HG03108 (cell line): ENCODE measurements around the gene PANX2.

Source experiments
- ATAC-seq: cut with Tn5 transposase; IDR thresholded peaks from one replicate; pipeline ENCODE4 v1.9.1; 2021; ENCODE audit warnings: moderate library complexity; ENCODE audit not compliant: unreplicated experiment

PANX2 gene

GRCh38 chr22:50169181-50169759, 1.3 kb upstream of the PANX2 start:
- ATAC-seq: no peak

DNA sequence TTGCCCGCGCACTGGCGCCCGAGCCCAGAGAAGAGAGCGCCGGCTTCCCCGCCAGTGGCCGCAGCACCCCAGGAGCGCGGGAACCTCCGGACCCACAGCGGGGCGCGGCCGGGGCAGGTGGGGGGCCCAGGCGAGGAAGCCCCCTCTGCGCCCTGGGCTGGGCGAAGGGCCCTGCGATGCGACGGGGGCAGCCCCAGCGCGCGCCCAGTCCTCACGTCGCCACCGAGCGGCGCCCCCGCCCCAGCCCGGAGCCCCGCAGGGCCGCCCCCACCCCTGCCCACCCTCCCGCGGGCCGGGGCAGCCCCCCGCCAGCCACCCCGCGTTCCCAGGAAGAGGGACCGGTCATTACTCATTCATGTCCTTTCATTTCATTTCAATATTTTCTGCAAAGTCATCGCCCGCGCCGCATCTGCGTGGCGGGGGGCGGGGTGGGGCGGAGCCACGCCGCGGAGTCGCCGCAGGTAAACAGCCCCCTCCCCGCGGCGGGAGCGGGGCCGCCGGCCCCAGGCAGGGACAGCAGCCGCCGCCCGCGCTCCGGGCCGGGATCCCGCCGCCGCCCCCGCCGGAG, 673 bp upstream of the PANX2 start:
- no peak for ATAC-seq

DNA sequence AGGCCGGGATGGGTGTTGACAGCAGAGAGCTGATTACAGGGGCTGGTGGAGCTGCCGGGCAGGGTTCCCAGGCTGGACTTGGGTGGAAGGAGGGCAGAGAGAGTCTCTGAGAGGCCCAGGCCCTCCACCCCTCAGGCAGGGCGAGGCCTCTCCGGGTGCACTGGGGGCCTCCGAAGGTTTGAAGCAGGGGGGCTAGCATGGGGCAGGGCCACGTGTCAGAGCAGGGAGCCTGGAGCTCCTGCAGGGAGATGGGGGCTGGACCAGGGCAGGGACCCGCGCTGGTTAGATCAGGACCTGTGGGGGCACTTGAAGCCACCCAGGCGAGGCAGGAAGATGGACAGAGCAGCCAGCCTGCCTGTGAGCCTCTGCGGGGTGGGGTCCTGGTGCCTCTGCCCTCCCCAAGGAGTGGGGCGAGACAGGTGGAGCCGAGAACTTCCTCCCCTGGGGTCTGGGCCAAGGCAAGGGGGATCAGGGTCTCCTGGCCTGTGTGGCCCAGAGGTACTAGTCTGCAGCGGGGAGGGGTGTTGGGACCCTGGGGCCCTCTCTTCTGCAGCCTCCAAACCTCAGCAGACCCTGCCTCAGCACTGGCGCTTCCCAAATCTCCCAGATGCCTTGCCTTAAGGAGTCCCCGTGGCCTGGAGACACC, 911 bp downstream of the PANX2 start:
- ATAC-seq: no peak

DNA sequence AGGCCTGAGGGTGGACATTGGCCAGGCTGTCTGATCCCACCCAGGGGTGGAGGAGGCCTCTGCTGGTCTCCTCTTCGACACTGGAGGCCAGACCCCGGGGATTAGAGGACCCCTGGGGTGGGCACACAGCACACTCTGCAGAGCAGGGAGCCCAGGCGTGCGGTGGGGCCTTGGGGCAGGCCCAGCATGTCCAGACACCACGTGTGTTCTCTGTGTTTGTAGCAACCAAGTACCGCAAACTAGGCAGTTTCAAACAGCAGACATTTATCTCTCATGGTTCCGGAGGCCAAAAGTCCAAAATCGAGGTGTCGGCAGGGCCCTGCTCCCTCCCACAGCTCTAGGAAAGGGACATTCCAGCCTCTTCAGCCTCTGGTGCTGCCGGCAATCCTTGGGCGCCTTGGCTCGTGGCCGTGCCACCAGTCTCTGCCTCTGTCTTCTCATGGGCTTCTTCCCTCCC, 1.5 kb downstream of the PANX2 start:
- no peak for ATAC-seq

- ATAC-seq: no peak
These were observed 2.9 kb downstream of the PANX2 start for GRCh38 chr22:50173311-50173982.

- no peak for ATAC-seq
These were observed 3.4 kb downstream of the PANX2 start for GRCh38 chr22:50173983-50174355.

GRCh38 chr22:50174382-50175190, 4.1 kb downstream of the PANX2 start:
- no peak for ATAC-seq

DNA sequence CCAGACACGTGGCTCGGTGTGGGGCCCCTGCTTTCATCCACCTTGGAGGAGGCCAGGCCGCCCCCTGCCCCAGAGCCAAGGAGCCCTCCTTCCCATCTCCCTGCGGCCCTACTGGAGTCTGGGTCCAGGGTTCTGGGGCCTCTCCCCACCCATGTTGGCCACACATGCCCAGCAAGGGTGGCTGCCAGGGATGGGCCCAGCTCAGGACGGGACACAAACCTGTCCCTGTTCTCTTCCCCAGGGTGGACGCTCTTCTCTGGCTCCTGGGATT, 4.6 kb downstream of the PANX2 start:
- ATAC-seq: no peak

GRCh38 chr22:50175921-50176849, 5.7 kb downstream of the PANX2 start:
- ATAC-seq: no peak

- ATAC-seq: no peak
These were observed 6.5 kb downstream of the PANX2 start for GRCh38 chr22:50176850-50177536.

DNA sequence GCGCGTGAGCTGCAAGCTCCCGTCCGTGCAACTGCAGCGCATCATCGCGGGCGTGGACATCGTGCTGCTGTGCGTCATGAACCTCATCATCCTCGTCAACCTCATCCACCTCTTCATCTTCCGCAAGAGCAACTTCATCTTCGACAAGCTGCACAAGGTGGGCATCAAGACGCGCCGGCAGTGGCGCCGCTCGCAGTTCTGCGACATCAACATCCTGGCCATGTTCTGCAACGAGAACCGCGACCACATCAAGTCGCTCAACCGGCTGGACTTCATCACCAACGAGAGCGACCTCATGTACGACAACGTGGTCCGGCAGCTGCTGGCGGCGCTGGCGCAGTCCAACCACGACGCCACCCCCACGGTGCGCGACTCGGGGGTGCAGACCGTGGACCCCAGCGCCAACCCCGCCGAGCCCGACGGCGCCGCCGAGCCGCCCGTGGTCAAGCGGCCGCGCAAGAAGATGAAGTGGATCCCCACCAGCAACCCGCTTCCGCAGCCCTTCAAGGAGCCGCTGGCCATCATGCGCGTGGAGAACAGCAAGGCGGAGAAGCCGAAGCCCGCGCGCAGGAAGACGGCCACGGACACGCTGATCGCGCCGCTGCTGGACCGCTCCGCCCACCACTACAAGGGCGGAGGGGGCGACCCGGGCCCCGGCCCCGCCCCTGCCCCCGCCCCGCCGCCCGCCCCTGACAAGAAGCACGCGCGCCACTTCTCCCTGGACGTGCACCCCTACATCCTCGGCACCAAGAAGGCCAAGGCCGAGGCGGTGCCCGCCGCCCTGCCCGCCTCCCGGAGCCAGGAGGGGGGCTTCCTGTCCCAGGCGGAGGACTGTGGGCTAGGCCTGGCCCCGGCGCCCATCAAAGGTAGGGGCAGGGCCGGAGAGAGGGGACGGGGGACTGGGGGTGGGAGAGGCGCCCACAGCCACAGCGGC, 7.3 kb downstream of the PANX2 start:
- no peak for ATAC-seq

GRCh38 chr22:50178471-50178864, 7.9 kb downstream of the PANX2 start:
- no peak for ATAC-seq

- ATAC-seq: no peak
These were observed 8.6 kb downstream of the PANX2 start for GRCh38 chr22:50178871-50179869.

DNA sequence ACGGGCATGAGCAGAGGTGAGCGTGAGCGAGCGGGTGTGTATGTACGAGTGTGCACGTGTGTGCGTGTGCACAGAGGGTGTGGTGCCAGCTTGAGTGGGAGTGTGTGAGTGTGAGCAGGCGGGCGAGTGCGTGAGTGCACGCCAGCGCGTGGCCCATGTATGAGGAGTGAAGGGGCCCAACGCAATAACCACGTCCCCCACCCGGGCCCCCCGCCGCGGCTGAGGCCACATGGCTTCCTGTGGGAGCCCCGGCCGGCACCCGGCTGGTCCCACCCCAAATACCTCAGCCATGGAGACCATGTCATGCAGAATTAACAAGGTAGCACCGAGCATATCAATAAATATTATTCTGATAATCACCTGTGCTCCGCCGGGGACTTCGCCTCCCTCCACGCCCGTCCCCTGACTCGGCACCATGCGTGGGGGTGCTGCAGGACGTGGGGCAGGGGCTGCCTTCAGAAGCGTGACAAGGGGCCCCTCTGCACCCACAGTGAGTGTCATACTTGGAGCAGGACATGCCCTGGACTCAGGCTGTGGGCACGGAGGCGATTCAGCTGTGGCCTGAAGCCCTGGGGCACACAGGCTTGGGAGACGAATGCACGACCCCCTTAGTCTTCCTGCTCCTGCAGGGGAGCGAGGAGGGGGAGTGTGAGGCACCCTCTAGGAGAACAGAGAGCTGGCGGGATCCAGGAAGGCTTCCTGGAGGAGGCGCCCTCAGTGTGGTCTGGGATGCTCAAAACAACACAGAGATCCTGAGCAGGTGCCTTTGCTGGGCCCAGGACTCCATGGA, 9.6 kb downstream of the PANX2 start:
- no peak for ATAC-seq

DNA sequence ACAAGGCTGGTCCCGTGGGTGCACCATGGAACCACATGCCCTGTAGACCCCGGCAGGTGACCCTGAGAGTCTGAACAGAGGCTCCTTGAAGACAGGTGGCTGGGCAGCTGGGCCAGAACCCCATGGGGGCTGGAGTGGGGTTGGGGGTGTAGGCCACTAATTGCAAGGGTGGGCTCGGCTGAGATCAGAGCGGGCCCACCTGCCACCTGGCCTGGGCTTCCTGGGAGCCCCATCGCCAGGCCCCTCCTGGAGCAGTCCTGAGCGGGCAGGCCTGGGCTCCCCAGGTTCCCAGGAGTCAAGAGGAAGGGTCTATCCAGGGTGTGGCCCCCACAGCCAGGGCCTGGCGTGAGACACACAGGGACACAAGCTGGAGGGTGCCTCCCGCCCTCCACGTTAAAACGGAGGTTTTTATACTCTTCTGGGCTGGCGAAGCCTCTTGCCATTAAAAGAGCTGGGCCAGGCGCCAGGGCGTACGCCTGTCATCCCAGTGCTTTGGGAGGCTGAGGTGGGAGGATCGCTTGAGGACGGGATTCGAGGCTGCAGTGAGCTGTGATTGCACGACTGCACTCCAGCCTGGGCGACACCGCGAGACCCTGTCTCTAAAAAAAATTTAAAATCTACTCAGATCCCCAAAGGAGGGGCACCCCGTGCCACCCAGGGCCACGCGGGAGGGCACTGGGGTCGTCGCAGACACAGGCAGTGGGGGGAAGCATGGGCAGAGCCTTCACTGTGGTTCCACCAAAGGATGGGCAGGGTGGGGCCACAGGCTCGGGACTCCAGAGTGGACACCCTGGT, 10.4 kb downstream of the PANX2 start:
- ATAC-seq: no peak
